ENCODE measurements around the gene TTPAL.

The TTPAL gene

GRCh38 chr20:44450903-44451450 is 24.7 kb upstream of the TTPAL start:
- no peak for FAIRE-seq
- TF ChIP-seq SPI1 (IDR thresholded peaks at IDR 0.05; ENCODE audit: low read depth, low read length): no peak
- no peak for TF ChIP-seq POLR2A (IDR thresholded peaks at IDR 0.05; ENCODE audit: low read depth, low read length)
- TF ChIP-seq PAX5 (IDR thresholded peaks at IDR 0.05; ENCODE audit: insufficient read depth, low read length, severe bottlenecking): no peak
- no peak for TF ChIP-seq TAF1 (IDR thresholded peaks at IDR 0.05; ENCODE audit: low read depth, low read length)
- no peak for TF ChIP-seq POU2F2 (IDR thresholded peaks at IDR 0.05; ENCODE audit: low read depth, low read length)
- TF ChIP-seq POLR2AphosphoS5 (IDR thresholded peaks at IDR 0.05; ENCODE audit: low read depth, low read length): no peak
- no peak for DNase-seq (ENCODE audit: insufficient read length, low spot score)

GRCh38 chr20:44454306-44454963 is 21.2 kb upstream of the TTPAL start:
- FAIRE-seq (no peak), DNase-seq (ENCODE audit: insufficient read length, low spot score) (no peak)
- TF ChIP-seq PAX5 (IDR thresholded peaks at IDR 0.05; ENCODE audit: insufficient read depth, low read length, severe bottlenecking) (no peak), TAF1 (IDR thresholded peaks at IDR 0.05; ENCODE audit: low read depth, low read length) (no peak), POU2F2 (IDR thresholded peaks at IDR 0.05; ENCODE audit: low read depth, low read length) (no peak), POLR2AphosphoS5 (IDR thresholded peaks at IDR 0.05; ENCODE audit: low read depth, low read length) (no peak), SPI1 (IDR thresholded peaks at IDR 0.05; ENCODE audit: low read depth, low read length) (no peak), POLR2A (IDR thresholded peaks at IDR 0.05; ENCODE audit: low read depth, low read length) (no peak)

- no peak for DNase-seq (ENCODE audit: insufficient read length, low spot score)
- TF ChIP-seq POLR2A (IDR thresholded peaks at IDR 0.05; ENCODE audit: low read depth, low read length) (no peak), TAF1 (IDR thresholded peaks at IDR 0.05; ENCODE audit: low read depth, low read length) (no peak), PAX5 (IDR thresholded peaks at IDR 0.05; ENCODE audit: insufficient read depth, low read length, severe bottlenecking) (no peak), POLR2AphosphoS5 (IDR thresholded peaks at IDR 0.05; ENCODE audit: low read depth, low read length) (no peak), SPI1 (IDR thresholded peaks at IDR 0.05; ENCODE audit: low read depth, low read length) (no peak), POU2F2 (IDR thresholded peaks at IDR 0.05; ENCODE audit: low read depth, low read length) (no peak)
- FAIRE-seq: no peak
Measured at GRCh38 chr20:44455126-44455525, 20.5 kb upstream of the TTPAL start.

GRCh38 chr20:44456611-44457010 is 19.1 kb upstream of the TTPAL start:
- FAIRE-seq: no peak
- TF ChIP-seq POU2F2 (IDR thresholded peaks at IDR 0.05; ENCODE audit: low read depth, low read length) (no peak), POLR2A (IDR thresholded peaks at IDR 0.05; ENCODE audit: low read depth, low read length) (no peak), TAF1 (IDR thresholded peaks at IDR 0.05; ENCODE audit: low read depth, low read length) (no peak), PAX5 (IDR thresholded peaks at IDR 0.05; ENCODE audit: insufficient read depth, low read length, severe bottlenecking) (no peak), POLR2AphosphoS5 (IDR thresholded peaks at IDR 0.05; ENCODE audit: low read depth, low read length) (no peak), SPI1 (IDR thresholded peaks at IDR 0.05; ENCODE audit: low read depth, low read length) (no peak)

GRCh38 chr20:44457016-44457415 is 18.7 kb upstream of the TTPAL start:
- FAIRE-seq (no peak), DNase-seq (ENCODE audit: insufficient read length, low spot score) (no peak)
- TF ChIP-seq POLR2A (IDR thresholded peaks at IDR 0.05; ENCODE audit: low read depth, low read length) (no peak), POU2F2 (IDR thresholded peaks at IDR 0.05; ENCODE audit: low read depth, low read length) (no peak), SPI1 (IDR thresholded peaks at IDR 0.05; ENCODE audit: low read depth, low read length) (no peak), TAF1 (IDR thresholded peaks at IDR 0.05; ENCODE audit: low read depth, low read length) (no peak), PAX5 (IDR thresholded peaks at IDR 0.05; ENCODE audit: insufficient read depth, low read length, severe bottlenecking) (no peak)

More at GRCh38 chr20:44456611-44457010, 19.1 kb upstream of the TTPAL start:
- DNase-seq (ENCODE audit: insufficient read length, low spot score): no peak

GRCh38 chr20:44459271-44459670 is 16.4 kb upstream of the TTPAL start:
- no peak for DNase-seq (ENCODE audit: insufficient read length, low spot score)
- TF ChIP-seq POLR2A (IDR thresholded peaks at IDR 0.05; ENCODE audit: low read depth, low read length) (no peak), TAF1 (IDR thresholded peaks at IDR 0.05; ENCODE audit: low read depth, low read length) (no peak), SPI1 (IDR thresholded peaks at IDR 0.05; ENCODE audit: low read depth, low read length) (no peak), PAX5 (IDR thresholded peaks at IDR 0.05; ENCODE audit: insufficient read depth, low read length, severe bottlenecking) (no peak), POLR2AphosphoS5 (IDR thresholded peaks at IDR 0.05; ENCODE audit: low read depth, low read length) (no peak), POU2F2 (IDR thresholded peaks at IDR 0.05; ENCODE audit: low read depth, low read length) (no peak)
- FAIRE-seq: no peak

GRCh38 chr20:44460795-44461141 is 14.9 kb upstream of the TTPAL start:
- FAIRE-seq (no peak), DNase-seq (ENCODE audit: insufficient read length, low spot score) (no peak)
- TF ChIP-seq POLR2A (IDR thresholded peaks at IDR 0.05; ENCODE audit: low read depth, low read length): no peak
- TF ChIP-seq SPI1 (IDR thresholded peaks at IDR 0.05; ENCODE audit: low read depth, low read length): no peak
- no peak for TF ChIP-seq POLR2AphosphoS5 (IDR thresholded peaks at IDR 0.05; ENCODE audit: low read depth, low read length)
- no peak for TF ChIP-seq PAX5 (IDR thresholded peaks at IDR 0.05; ENCODE audit: insufficient read depth, low read length, severe bottlenecking)
- TF ChIP-seq TAF1 (IDR thresholded peaks at IDR 0.05; ENCODE audit: low read depth, low read length): no peak
- TF ChIP-seq POU2F2 (IDR thresholded peaks at IDR 0.05; ENCODE audit: low read depth, low read length): no peak

- DNase-seq (ENCODE audit: insufficient read length, low spot score) (no peak), FAIRE-seq (no peak)
- TF ChIP-seq SPI1 (IDR thresholded peaks at IDR 0.05; ENCODE audit: low read depth, low read length): no peak
- TF ChIP-seq PAX5 (IDR thresholded peaks at IDR 0.05; ENCODE audit: insufficient read depth, low read length, severe bottlenecking): no peak
- TF ChIP-seq TAF1 (IDR thresholded peaks at IDR 0.05; ENCODE audit: low read depth, low read length): no peak
- no peak for TF ChIP-seq POLR2AphosphoS5 (IDR thresholded peaks at IDR 0.05; ENCODE audit: low read depth, low read length)
Measured at GRCh38 chr20:44461142-44461802, 14.4 kb upstream of the TTPAL start.

GRCh38 chr20:44461803-44462174 is 13.9 kb upstream of the TTPAL start:
- no peak for DNase-seq (ENCODE audit: insufficient read length, low spot score)
- TF ChIP-seq SPI1 (IDR thresholded peaks at IDR 0.05; ENCODE audit: low read depth, low read length): no peak
- TF ChIP-seq TAF1 (IDR thresholded peaks at IDR 0.05; ENCODE audit: low read depth, low read length): no peak
- no peak for TF ChIP-seq POU2F2 (IDR thresholded peaks at IDR 0.05; ENCODE audit: low read depth, low read length)
- no peak for TF ChIP-seq POLR2A (IDR thresholded peaks at IDR 0.05; ENCODE audit: low read depth, low read length)
- TF ChIP-seq PAX5 (IDR thresholded peaks at IDR 0.05; ENCODE audit: insufficient read depth, low read length, severe bottlenecking): no peak
- TF ChIP-seq POLR2AphosphoS5 (IDR thresholded peaks at IDR 0.05; ENCODE audit: low read depth, low read length): no peak
- FAIRE-seq: no peak
